Activated CD8-positive, alpha-beta memory T cell treated with anti-CD3 and anti-CD28 coated beads for 1 hour (primary cell): ENCODE results near the gene HOXA2.

ENCODE experiments used
- DNase-seq, 2 donors: peaks; one replicate each; pipeline ENCODE4 v3.0.0-alpha.2; 2020; ENCODE audit warnings: low read depth in 1 of 2; ENCODE audit errors: extremely low read depth in 1 of 2

HOXA2 gene

DNA sequence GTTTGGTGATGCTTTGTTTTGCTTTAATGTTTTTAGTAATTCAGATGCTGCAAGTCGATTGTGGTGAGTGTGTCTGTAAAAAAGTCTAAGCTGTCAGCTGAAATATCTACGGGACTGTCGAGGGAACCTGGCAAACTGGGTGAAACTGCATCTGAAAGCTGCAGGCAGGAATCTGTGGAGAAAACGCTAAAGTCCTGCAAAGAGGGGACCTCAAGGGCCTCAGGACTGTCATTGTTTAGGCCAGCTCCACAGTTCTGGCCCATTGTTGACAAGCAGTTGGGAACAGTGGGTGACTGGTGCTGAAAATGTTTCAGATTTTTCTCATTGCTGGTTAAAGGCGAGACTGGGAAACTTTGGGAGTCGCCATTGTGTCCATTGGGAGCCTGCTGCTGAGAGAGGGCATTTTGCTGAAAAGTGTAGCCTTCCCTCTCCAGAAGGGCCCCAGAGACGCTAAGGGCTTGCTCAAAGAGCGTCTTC is 1.8 kb downstream of the HOXA2 start:
- DNase-seq = no peak

DNA sequence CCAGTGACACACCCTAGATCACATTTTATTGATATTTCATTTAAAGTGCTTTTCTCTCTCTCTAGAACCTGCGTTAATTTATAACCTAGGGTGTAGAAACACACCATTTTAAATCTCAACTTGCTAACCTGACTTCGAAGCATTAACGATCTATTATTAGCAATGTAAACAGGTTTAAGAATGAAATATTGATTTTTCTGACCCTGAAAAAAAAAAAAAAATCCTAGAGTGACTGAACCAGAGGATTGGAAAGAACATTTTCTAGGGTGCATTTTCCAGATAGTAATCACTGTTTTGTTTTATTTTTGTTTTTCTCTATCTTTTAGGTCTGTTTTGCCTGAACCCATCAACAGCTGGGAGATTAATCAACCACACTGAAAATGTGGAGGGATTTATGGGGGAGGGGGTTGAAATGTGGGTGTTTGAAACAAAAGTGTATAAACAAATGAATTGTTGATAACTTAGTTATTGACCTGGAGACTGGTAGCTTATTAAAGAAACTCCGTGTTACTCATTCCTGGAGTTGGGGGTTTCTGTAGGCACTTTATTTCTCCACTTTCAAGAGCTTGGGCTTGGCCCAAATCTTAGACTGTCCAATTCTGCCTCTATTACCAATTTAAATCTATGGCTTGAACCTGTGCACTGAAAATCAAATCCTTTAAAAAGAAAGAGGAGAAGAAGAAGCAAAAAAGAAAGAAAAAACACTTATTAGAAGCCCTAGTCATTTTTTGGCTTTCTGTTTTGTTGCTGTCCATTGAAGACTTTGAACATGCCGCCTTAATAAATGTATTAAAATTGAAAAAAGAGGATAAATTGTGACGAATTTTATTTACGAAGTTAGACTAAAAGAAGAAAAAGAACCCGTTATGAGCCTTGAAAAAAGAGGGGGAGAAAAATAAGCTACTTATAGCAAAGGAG is 2.8 kb downstream of the HOXA2 start:
- no peak for DNase-seq

DNA sequence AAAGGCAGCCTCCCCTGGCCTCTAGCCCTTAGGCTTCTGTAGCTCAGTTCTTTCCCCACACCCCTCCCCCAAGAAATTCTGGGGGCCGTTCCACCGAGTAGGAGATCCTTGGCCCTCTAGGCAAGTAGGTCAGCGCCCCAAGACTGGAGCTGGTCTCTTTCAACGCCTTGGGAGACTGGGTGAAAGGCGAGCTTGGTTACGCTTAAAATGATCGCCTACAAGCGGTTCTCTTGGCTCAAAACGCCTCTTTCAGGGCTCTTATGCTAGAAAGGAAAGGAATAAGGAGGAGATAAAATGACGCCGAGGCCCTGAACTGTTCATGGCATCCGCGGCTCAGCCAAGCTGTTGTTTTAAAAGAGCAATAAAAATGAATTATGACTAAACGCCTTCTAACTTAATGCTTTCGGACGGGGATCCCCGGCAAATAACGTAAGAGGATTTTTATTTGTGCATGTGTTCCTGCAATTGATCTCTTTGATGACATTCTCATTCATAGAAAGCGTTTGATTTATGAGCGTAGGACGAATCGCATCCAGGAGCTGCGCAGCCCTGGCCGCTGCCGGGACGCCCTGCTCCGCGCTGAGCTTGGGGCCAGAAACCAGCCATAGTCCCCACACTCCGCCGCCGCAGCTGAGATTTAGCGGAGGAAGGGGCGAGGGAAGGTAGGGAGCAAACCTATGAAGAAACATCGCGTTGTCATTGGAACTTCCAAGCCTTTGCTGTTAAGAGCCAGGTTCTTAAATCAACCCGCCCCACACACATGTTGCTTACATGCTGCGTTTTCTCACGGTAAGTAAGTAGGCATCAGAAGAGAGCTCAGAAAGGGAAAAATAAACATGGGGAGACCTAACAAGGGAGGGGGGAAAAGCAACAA is 3.7 kb downstream of the HOXA2 start:
- DNase-seq = no peak

DNA sequence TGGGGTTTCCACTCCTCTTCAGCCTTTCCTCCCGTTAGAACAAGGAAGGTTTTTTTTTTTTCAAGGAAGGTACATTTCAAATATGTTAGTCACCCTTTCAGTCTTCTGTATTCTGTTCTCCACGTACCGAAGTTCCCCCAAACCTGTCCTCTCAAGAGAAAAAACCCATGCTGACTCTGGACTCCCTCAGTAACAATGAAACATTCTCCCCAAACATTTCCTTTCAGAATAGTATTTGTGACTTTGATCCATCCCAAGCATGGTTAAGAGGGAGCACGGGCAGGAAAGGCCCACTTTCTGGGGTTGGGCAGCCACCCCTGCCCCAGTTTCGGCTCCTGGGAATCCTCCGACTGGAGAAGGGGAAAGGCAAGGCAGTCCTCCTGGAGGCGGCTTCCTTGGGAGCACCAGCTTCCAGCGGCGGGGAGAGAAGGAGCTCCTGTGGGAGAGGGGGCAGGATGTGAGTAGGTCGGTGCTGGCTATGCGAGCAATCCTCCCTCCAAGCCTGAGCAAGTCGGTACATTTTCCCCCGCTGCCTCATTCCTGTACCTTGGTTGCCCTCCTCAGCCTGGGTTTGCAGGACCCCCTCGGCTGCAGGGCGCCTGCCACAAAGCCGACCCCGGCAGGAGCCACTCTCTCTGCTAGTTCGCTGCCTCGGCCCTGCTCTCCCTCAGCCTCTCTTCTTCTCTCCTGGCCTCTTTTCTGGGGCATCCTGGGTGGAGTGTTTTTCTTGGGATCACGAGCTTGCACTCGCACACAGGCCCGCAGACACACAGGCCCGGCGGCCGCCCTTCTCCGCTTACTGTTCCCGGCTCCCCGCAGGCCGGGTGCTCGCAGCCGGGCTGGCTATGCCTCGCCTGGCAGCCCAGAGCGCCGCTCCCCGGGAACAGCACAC is 4.6 kb downstream of the HOXA2 start:
- no peak for DNase-seq

DNA sequence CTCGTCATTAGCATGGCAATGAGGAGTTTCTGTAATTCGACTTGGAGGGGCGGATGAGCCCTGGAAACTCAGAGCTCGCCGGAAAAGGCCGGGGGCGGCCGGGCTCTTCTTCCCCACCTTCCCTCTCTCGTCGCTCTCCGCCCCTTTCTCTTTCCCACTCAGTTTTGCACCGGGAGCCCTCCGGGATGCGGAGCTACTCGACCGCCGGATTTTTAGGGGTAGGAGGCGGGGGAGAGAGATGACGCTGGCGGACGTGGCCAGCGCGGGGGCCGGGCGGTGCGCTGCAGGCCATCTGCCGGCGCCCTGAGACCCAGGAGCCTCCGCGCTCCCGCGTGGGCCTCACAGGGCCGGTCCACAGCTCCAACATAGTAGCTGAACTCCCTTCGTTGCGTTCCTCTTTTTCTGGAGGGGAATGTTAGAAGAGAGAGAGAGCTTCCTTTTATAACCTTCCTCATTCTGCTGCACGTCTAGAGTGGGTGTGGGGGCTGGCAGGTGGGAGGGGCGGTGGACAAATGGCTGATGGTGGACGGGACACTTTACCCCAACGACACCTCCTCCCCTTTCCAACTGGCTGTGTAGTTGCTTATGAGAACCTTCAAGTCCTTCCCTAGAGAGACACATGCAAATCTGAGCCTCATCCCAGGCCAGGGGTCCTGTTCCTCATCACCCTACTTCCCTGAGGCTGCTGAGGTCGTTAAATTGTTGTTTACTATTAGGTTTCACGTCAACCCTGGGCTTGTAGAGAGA is 5.5 kb downstream of the HOXA2 start:
- DNase-seq = no peak

DNA sequence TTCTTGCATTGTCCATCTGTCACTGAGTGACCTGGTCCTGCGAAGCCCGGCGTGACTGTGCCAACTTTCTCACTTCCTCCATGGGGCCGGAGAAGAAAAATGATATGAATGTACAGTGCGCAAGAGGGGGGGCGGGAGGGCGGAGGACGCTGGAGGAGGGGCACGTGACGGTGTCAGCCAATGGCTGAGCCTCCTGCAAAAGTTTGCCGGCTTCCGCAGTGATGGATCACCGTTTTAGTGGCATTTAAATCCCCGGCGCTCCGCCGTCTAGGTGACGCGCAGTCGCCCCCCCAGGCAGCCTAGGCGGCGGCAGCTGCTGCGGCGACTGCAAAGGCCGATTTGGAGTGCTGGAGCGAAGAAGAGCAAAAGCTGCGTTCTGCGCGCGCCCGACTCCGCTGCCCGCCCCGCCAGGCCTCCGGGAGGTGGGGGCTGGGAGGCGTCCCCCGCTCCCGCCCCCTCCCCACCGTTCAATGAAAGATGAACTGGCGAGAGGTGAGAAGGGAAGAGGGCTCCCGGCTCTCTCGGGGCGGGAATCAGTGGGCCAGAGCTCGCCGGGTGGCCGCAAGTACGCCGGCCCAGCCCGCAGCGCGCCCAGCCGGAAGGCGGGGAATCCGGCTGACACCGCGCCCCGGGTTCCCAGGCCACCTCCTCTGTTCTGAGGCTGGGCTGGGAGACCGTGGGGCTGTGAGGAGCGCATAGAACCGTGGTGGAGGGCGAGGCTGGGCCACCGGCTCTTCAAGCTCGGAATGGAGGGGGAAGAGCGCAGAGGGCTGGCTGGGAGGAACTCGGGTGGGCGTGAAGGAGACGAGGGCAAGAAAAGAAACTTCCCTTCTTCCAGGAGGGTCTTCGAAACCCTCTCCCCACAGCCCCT is 6.4 kb downstream of the HOXA2 start, which contains the start of gene HOXA1:
Gene HOXA1, minus strand, starts transcription at position 104 of the 871 bp plus-strand sequence. Its CDS starts 88 bp downstream, at position 16.
- DNase-seq = peak; percentile 44 to 54

DNA sequence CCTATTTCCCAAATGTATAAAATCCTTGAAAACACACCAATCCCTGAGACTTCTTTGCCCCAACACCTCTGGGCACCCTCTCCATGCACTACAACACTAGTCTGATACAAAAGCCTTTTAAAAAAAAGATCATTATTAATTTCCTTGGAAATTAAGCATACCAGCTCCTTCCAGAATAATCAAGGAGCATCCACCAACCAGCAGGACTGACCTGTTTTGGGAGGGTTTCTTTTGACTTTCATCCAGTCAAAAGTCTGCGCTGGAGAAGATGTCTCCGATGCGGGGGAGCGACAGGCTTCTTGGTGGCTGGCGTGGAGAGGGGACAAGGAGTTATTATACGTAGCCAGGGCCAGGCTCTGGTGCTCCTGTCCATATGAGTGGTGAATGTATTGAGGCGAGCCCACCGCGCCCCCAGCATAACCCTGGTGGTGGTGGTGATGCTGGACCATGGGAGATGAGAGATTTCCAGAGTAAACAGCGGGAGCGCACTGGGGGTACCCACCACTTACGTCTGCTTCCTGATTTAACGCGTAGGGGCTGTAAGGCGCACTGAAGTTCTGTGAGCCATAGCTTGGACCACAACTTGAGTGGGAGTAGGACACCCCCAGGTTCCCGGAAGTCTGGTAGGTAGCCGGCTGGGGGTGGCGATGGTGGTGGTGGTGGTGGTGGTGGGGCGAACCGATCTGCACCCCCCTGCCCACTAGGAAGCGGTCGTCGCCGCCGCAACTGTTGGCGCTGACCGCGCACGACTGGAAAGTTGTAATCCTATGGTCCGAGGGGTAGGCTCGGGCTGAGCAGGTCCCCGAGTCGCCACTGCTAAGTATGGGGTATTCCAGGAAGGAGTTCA is 7.2 kb downstream of the HOXA2 start:
- no peak for DNase-seq

DNA sequence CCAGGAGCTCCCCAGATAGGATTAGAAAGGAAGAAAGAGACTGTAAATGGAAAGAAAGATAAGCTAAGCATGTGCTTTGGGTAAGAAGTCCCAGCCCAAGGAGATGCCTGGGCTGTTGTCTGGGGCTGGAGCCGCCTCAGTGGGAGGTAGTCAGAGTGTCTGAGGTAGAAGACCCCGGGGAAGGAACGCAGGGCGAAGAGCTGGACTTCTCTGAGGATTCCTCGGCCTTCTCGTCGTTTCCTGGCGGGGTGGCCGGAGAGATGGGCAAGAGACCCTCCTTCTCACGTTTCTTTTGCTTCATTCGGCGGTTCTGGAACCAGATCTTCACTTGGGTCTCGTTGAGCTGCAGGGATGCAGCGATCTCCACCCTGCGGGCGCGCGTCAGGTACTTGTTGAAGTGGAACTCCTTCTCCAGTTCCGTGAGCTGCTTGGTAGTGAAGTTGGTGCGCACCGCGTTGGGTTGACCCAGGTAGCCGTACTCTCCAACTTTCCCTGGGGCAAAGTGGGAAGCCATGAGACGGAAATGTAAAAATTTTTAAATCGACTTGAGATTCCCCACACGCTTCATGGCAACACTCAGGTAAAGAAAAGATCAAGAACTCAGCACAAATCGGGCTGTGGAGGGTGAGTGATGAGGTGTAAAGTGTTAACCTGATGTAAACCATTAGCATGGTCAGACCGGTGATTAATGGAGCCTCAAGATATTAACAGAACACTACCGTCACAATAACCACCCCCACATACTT is 8.0 kb downstream of the HOXA2 start:
- DNase-seq = no peak

DNA sequence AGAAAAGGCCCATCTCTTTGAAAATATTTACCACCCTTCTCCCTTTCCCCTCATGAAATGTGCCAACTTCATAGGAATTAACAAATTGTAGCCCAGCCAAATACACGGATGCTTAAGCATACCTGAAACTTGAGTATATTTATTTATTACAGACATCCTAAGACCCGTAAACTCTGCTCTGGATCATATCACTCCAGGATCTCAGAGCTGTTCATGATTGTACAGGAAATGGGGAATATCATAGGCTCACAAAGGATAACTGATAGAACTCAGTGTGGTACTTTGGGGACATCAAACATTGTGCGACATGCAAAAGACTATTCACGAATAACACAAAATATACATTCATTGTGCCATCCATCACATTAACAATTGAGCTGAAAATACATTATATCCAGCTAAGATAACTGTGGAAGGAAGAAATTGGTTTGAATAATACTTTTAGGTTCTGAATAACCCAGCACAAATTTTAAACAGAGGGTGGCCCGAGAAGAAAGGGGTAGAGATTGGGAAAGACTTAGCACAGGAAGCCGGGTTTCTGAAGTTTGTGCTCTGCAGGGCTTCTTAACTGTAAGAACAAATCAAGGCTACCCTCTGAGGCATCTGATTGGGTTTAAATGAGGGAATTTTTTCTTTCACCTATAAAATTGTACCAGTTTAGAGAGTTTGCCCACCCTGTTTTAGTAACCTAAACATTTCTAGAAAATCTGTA is 9.1 kb downstream of the HOXA2 start:
- DNase-seq = no peak

DNA sequence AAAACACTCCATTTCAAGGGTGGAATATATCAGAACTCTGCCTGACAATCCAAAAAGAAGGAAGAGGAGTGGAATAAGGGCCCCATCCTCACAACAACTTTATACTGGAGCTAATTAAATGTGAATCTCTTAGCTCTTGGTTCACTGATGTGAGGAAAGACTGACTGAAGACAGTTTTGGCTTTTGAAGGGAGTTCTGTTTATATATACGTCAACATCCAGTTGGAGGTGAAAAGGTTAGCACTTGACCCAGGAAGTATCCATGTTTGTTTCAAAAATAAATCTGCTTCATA is 9.7 kb downstream of the HOXA2 start:
- no peak for DNase-seq

DNA sequence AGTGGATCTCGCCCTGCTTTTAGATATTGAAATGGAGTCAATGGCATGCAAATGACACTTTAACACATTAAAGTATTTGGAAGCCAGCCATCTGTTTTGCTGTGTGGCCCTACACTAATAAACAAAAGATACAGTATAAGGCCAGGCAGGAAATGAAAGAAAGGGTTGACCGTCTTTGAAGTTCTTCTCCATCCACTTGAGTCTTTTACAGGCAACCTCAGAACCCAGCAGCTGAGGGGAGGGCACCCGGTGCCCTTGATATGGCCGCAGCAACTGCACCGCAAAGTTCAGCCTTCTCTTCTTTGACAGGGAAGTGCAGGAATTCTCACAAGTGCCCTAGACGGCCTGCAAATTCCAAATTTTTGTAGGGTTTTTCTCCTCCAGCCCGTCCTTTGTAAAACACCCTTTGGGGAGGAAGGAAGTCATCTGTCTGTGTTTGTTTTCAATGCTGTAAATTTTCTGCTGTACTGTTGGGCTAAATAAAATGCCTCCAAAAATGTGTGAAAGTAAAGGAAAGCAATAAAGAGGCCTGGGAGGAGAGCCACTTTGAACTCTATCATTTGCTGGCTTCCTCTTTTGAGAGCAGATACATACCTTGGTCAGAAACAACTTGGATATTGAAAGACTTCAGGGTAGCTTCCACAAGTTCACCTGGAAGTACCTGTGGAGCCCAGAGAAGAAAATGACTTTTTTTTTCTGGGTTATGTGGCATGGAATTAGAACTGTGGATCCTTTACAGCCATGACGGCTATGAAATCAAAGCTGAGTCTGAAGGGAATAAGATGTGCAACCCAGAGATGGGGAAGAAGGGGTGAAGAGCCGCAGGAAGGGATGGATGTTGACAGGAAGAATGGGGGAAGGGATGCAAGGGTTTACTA is 10.3 kb downstream of the HOXA2 start:
- DNase-seq = no peak

DNA sequence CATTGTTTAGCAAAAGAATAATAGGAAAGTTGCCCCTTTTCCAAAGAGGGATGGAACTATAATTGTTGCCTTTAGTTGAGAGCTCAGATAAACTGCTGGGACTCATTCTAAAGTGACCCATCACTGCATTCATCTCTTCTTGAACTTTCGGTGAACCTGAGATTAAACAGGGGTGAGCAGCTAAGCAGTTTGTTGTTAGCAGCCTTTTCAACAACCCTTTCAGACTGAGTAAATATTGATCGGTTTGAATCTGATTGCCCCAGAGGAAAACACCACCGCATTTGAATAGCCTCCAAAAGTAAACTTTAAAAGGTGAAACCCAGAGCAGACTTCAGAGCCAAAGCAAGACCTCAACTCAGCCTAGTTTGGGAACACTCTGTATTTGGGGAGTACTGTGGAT is 11.4 kb downstream of the HOXA2 start:
- no peak for DNase-seq

DNA sequence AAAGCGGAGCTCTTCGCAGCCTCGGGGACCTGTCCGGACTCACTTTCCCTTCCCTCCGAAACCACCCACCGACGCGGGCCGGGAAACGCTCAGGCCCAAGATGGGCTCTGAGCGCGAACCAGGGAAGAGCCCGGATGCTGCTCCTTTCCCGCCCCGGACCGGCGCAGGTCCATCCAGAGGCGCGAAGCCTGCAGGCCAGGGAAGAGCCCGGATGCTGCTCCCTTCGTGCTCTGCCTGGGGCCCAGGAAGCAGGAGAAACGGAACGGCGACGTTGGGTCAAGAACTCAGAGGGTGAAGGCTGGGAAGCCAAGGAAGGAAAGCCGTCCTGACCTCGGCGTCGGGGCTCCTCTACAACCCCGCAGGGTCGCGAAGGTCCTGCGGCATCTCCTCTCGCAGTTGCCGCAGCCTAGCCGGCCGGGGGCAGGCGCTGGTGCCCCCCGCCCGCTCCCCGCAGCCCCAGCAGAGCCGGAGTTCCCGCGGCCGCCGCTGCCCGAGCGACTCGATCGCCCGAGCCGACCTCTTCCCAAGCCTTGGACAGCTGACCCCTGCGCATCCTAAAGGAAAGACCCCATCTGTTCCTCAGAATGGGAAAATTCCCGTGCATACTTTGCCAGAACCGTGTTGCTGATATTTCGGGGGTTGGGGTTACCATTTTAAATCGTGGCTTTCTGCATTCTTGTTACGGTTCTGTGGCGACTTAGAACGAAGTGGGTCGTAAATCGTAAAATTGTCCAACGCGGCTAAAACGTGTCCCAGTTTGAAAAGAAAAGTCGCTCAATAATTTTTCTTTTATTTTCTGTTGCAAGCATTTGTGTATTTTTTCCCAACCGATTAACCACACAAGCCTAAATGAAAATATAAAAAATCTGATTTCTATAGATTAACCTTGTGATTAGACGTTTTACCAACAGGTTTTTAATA is 14.2 kb downstream of the HOXA2 start:
- no peak for DNase-seq

DNA sequence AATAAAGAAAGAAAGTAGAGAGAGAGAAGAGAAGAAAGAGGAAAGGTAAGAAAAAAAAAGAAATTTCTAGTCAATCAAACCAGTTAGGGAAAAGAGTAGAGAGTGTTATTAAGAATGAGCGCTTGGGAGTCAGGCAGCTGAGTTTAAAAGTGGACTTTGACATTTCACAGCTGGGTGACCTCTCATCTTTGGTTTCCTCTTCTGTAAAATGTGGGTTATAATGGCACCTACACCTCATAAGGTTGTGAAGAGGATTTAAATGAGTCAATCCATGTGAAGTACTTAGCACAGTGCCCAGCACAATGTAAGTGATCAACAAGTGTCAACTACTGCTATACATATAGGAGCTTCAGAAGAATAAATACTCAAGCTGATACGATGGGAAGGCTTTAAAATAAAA is 18.8 kb downstream of the HOXA2 start:
- DNase-seq = no peak

DNA sequence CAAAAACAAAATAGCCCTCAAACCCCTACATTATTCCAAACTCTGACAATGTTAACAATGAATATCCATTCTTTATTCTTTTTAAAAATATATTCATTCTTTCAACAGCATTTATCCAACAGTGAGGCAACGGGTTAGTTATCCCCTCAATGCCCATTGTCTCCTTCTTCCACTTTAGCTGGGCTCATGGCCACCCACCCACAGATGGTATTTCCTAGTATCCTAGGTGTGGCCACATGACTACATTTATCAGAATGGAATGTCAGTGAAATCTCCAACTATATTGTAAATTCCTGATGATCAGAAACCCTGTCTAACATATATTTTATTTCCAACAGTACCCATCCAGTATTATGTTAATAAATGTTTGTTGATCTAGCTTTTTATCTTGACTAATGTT is 20.3 kb downstream of the HOXA2 start:
- DNase-seq = no peak
